NCI-H69 (cell line): ENCODE measurements around the gene CEACAM20.
A peak's percentile ranks its signal among the peaks of the same experiment; 100 is the strongest.
"Not testable (repeated sequence)": the region's sequence is repeated elsewhere in the genome, so short reads cannot be mapped to it uniquely, and the experiment has no call there.

Experiments used
- DNase-seq: peaks from one replicate; lab custom pipeline; 2025; lab: John Stamatoyannopoulos, UW

The CEACAM20 gene

GRCh38 chr19:44548736-44549135 lies 19.3 kb upstream of the CEACAM20 start:
- no peak for DNase-seq

DNA sequence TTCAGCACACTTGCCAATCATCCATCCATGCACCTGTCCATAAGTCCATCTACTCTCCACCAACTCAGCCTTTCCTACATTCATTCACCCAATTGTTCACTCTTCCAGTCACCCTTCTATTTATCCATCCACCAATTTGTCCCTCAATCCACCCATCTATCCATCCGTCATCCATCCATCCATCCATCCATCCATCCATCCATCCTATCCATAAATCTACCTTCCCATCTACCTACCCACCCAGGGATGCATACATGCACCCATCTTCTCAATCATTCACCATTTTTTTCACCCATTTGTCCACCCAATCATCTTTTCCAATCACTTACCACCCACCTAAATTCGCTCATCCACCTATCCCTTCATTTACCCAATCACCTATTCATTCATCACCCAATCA lies 14.6 kb upstream of the CEACAM20 start:
- DNase-seq: no peak

GRCh38 chr19:44542671-44543070 lies 13.2 kb upstream of the CEACAM20 start:
- DNase-seq: no peak

DNA sequence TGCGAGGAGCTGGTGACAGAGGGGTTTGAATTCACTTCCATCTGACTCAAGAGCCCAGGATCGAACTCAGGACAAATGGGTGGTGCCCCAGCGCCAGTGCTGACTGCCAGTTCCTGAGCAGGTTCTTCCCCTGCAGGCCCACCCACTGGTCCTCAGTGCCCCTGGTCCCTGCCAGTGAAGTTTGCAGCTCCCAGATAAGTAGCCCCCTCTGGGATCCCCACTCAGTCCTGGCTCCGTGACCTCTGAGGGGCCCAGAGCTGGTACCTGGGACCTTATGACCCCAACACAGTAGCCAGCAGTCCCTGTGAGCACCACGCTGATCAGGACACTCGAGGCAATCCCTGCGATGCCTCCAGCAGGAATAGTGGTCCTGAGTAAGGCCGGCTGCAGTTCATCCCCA lies 11.3 kb upstream of the CEACAM20 start:
- DNase-seq: no peak

GRCh38 chr19:44539991-44540390 lies 10.5 kb upstream of the CEACAM20 start:
- DNase-seq: no peak

GRCh38 chr19:44539236-44539826 lies 9.9 kb upstream of the CEACAM20 start:
- no peak for DNase-seq

DNA sequence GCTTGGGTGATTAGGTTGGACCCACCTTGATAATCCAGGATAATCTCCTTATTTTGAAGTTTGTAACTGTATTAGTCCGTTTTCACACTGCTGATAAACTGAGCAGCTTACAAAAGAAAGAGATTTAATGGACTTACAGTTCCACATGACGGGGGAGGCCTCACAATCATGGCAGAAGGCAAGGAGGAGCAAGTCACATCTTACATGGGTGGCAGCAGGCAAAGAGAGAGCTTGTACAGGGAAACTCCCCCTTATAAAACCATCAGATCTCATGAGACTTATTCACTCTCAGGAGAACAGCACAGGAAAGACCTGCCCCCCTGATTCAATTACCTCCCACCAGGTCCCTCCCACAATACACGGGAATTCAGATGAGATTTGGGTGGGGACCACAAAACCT lies 5.9 kb upstream of the CEACAM20 start:
- DNase-seq: not testable (repeated sequence)

DNA sequence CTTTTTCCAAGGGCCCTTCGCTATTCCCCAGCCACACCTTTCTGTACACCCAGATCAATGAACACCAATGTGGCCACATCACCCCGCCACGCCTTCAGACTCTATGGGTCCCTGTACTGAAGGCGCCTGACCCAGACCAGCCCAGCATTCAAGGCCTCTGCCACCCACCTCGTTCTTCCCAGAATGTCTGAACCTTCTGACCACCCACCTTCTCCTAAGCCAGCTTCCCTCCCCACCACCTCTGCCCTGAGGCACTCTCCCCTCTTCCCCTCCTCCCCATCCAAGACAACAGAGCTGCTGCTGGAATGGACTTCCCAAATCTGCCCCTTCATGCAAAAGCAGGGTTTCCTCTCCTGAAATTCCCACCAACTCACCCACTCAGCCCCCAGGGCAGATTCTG lies 3.3 kb upstream of the CEACAM20 start:
- no peak for DNase-seq

DNA sequence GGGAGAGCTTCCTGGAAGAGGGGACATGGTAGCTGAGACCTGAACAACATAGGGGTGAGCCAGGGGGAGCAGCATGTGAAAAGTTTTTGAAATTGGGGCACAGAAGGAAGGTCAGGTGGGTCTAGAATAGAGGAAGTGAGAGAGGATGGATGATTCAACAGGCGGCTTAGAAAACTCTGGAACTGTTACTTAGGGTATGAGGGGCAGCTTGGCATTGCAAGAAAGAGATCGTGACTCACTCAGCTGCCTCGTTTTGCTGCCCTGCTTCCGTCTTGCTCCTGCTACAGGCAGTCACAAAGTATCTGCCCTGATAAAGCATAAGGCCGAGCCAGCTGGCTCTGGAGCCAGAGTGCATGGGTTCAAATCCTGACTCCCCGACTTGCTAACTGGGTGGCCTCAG lies 1.3 kb upstream of the CEACAM20 start:
- no peak for DNase-seq

GRCh38 chr19:44527554-44527953 lies 1.9 kb downstream of the CEACAM20 start:
- DNase-seq: no peak

DNA sequence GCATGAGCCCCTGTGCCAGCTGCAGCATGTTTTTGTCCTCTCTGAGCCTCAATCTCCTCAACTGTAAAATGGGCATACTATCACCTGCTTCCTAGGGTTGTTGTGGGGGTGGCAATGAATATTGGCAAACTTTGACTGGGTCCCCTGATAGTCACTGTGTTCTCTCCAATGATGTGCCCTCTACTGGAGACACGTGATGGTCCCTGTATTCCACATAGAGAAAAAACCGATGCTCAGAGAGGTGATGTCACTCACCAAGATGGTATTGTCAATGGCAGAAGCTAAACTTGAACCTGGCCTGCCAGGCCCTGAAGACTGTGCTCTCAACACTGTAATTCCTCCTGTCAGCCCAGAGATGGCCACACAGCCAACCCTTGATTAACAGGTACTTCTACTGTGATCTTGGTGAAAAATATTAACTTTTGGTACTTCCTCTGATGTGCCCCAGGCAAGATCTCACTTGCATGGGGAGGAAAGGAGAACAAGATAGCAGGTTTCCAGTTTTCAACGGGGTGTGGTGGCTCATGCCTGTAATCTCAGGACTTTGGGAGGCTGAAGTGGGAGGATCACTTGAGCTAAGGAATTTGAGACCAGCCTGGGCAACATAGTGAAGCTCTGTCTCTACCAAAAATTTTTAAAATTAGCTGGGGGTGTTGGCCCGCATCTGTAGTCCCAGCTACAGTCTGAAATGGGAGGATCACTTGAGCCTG lies 3.6 kb downstream of the CEACAM20 start:
- DNase-seq: no peak

DNA sequence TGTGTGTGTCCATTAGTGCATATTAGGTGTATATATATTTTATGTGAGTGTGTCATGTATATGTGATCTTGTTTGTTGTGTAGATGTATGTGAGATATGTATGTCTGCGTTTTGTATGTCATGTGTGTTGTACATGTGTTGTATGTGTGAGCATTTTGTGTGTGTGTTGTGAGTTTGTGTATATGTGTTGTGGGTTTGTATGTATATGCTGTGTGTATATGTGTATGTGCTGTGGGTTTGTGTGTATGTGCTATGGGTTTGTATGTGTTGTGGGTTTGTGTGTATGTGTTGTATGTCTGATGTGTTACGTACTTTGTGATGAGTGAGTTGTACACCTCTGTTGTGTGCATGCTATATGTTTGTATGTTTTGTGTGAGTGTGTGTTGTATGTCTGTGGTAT lies 8.1 kb downstream of the CEACAM20 start:
- no peak for DNase-seq

DNA sequence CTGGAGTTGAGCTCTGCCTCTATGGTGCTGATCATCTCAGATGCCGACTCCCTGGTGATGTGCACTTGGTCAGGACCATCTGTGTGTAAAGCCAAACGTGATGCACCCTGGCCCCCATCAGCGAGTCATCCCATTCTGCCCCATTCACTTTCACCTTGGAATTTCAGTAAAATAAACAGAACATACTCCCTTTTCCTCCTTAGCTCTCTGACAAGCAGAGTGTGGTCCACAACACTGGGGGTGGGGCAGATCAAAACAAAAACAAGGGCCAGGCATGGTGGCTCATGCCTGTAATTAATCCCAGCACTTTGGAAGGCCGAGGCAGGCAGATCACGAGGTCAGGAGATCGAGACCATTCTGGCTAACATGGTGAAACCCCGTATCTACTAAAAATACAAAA lies 12.3 kb downstream of the CEACAM20 start:
- no peak for DNase-seq

DNA sequence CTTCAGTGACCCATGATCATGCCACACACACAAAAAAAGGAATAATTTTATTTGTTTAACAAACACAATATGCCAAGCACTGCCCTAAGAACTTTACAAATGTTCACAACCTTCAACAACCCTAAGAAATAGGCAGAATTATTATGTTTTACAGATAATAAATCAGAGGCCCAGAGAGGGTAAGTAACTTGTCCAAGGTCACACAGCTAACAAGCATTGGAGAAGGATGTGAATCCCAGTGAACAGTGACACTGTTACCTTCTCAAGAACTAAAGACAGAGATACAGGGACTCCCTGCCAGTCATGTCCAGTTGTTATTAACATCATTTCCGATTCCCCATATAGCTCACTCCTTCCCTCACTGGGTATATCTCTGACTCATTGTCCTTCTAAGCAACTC lies 13.6 kb downstream of the CEACAM20 start:
- no peak for DNase-seq

DNA sequence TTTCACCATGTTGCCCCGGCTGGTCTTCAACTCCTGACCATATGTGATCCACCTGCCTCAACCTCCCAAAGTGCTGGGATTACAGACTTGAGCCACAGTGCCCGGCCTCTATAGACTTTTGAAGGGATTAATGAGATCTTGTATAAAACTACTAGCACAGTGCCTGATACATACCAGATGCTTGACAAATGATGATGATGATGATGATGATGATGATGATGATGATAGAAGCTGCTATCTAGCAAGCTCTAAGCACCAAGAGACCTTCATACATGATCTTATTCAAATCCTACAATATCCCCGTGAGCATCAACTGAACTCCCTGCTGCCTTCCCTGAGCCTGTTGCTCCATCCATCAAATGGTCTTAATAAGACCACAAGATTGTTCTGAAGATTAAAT lies 14.4 kb downstream of the CEACAM20 start:
- no peak for DNase-seq

GRCh38 chr19:44512326-44513298 lies 16.9 kb downstream of the CEACAM20 start:
- peak; percentile 57 for DNase-seq

DNA sequence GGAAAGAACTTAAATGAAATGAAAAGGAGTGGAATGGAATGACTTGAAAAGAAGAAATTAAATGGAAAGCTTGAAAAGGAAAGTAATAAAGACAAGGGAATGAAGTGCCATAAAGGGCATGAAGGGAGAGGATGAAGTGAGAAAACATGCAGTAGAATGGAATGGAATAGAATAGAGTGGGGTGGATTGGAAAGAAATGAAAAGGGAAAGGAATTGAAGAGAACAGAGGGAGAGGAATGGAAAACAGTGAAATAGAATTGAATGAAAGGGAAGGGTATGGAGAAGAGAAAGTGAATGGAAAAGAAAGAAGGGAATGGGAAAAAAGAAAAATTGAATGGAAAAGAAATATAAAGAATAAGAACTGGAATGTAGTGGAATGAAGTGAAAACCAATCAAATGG lies 20.0 kb downstream of the CEACAM20 start:
- DNase-seq: no peak

DNA sequence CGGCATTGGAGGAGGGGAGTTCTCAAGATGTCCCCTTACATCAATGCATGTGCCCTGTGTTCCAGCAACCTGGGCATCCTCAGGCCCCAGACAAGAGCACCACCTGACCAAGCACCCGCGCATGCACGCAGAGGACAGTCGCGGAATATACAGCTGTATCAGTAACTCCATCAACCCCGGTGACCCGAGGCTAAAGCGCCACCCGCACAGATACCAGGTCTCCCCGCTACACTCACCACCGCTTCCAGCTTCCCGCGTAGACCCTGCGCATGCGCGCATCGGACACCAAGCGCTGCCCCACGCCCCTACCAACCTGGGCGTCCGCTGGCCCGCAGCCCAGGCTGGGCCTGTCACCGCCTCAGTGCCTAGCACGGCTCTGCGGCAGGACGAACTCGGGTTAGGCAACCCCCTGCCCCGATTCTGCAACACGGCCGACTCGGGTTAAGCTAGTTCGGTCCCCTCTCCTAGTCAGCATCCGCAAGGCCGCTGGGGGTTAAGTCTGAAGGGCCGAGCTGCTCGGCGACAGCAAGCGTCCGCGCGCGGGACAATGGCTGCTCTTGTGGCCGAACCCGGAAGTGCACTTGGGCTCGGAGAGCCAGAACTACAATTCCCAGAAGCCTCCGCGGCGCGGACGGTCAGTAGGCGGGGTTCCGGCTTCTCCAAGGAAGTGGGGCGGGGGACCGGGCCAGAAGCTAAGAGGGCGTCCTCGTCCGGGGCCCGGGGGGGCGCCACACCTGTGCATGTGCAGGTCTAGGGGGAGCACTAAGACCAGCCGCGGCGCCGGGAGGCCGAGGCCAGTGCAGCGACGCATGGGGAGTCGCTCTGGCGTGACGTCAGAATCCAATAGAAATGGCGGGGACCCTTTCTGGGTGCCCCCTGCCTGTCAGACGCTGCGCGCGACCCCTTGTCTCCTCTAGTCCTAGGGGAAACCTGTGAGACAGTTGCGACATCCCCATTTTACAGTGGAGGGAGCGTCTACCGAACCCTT lies 29.2 kb downstream of the CEACAM20 start, which contains the start of gene ZNF180:
Gene ZNF180 (minus strand): TSS at position 561 of the 988 bp plus-strand sequence. CDS start 3,188 bp downstream, outside the sequence.
- DNase-seq: peak; percentile 99

DNA sequence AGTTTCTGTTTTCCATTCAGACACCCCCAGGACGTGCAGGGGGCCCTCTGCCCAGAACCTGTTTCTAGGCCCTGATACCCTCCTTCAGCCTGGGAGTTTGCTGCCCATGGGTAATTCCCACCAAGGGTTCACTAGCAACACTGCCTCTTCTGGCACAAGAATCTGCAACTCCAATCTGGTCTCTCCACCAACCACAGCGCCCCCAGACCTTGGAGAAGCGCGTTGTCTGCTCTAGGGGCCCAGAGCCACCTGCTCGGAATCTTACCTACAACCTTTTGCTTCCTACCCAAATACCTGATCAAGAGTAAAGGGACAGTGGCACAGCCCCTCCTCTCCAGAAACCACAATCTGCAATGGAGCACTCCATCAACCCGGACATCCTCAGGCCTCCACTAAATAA lies 29.9 kb downstream of the CEACAM20 start:
- peak; percentile 31 for DNase-seq

- DNase-seq: no peak
Measured at GRCh38 chr19:44498988-44499387, 30.5 kb downstream of the CEACAM20 start.

- DNase-seq: no peak
Measured at GRCh38 chr19:44496711-44497110, 32.8 kb downstream of the CEACAM20 start.
